GM23248 (cell line): ENCODE results near the gene EPS8L1. TPM values are rescaled to one million over a fixed set of nuclear protein-coding genes. Genes with fewer than 3 reads are reported as not detected.
"Not testable (repeated sequence)": the region's sequence is repeated elsewhere in the genome, so short reads cannot be mapped to it uniquely, and the experiment has no call there.

Experiments
- DNase-seq: peaks from one replicate; pipeline ENCODE4 v3.0.0-alpha.2; 2015
- H2AFZ ChIP-seq: fragments of 200-600 bp; sonication (generic); 2 replicates; pipeline ENCODE4 v1.6.1; 2016; ENCODE audit warnings: antibody characterized with exemption
- H3F3A ChIP-seq: fragments of 200-600 bp; sonication (generic); 2 replicates; pipeline ENCODE4 v1.6.1; 2016; ENCODE audit warnings: mild to moderate bottlenecking, antibody characterized with exemption, mixed run types; ENCODE audit not compliant: insufficient read depth
- H3K27ac ChIP-seq: fragments of 200-600 bp; sonication (generic); 2 replicates; pipeline ENCODE4 v1.5.1; 2016; ENCODE audit warnings: mild to moderate bottlenecking
- H3K27me3 ChIP-seq: fragments of 200-600 bp; sonication (generic); replicated peaks from 2 replicates; pipeline ENCODE4 v1.6.1; 2016; ENCODE audit warnings: mild to moderate bottlenecking; ENCODE audit not compliant: insufficient read depth
- H3K36me3 ChIP-seq: fragments of 200-600 bp; sonication (generic); 2 replicates; pipeline ENCODE4 v1.6.1; 2016; ENCODE audit warnings: low read depth, mild to moderate bottlenecking
- H3K4me1 ChIP-seq: fragments of 200-600 bp; sonication (generic); 2 replicates; pipeline ENCODE4 v1.6.1; 2016; ENCODE audit warnings: mild to moderate bottlenecking; ENCODE audit not compliant: insufficient read depth
- H3K4me2 ChIP-seq: fragments of 200-600 bp; sonication (generic); one replicate; pipeline ENCODE4 v1.6.1; 2016; ENCODE audit warnings: mild to moderate bottlenecking; ENCODE audit not compliant: unreplicated experiment
- H3K4me3 ChIP-seq: fragments of 200-600 bp; sonication (generic); 2 replicates; pipeline ENCODE4 v1.5.1; 2016; ENCODE audit warnings: mild to moderate bottlenecking
- H3K79me2 ChIP-seq: fragments of 200-600 bp; sonication (generic); 2 replicates; pipeline ENCODE4 v1.6.1; 2016; ENCODE audit warnings: mild to moderate bottlenecking; ENCODE audit not compliant: insufficient read depth
- H3K9ac ChIP-seq: fragments of 200-600 bp; sonication (generic); 2 replicates; pipeline ENCODE4 v1.6.1; 2016; ENCODE audit warnings: mild to moderate bottlenecking
- H3K9me2 ChIP-seq: fragments of 200-600 bp; sonication (generic); 2 replicates; pipeline ENCODE4 v1.6.1; 2016; ENCODE audit warnings: mixed run types, mild to moderate bottlenecking, moderate library complexity; ENCODE audit not compliant: insufficient read depth
- H3K9me3 ChIP-seq: fragments of 200-600 bp; sonication (generic); one replicate; pipeline ENCODE4 v1.6.1; 2017; ENCODE audit warnings: low read depth
- H4K20me1 ChIP-seq: fragments of 200-600 bp; sonication (generic); 2 replicates; pipeline ENCODE4 v1.6.0; 2016; ENCODE audit not compliant: insufficient read depth
- EZH2 ChIP-seq: fragments of 200-600 bp; sonication (generic); IDR thresholded peaks from 2 replicates; pipeline ENCODE4 v1.6.1; 2018; ENCODE audit warnings: antibody characterized with exemption, mild to moderate bottlenecking; ENCODE audit not compliant: insufficient read depth, poor library complexity, severe bottlenecking
- EZH2phosphoT487 ChIP-seq: fragments of 200-600 bp; sonication (generic); IDR thresholded peaks from 2 replicates; pipeline ENCODE4 v1.6.1; 2018; ENCODE audit warnings: antibody characterized with exemption, moderate library complexity, mild to moderate bottlenecking, low read depth; ENCODE audit not compliant: insufficient read depth
- WGBS, 2 experiments: methylation state at CpG; one replicate each; pipeline ENCODE4 v1.1.6; 2015 to 2017; ENCODE audit warnings: low lambda C conversion rate in 2 of 2, low coverage in 1 of 2; ENCODE audit errors: missing lambda C conversion rate in 2 of 2; 5-methylcytosine and 5-hydroxymethylcytosine counted together
- in situ Hi-C: fragments of 300-500 bp; cut with MboI; formaldehyde crosslinking; loops from 2 replicates; pipeline ENCODE4 v1.15.0; 2020
- polyA plus RNA-seq: library from polyadenylated mRNA; unstranded; fragments of >200 nt; fragmentation: Nextera tagmentation; extraction: Ambion mirVana; gene quantifications from 2 replicates; pipeline ENCODE4 v1.2.1, GENCODE V29; 2016
- total RNA-seq: library from RNA; depleted of rRNA; stranded (reverse); fragments of >200 nt; shearing (Covaris generic); gene quantifications from 2 replicates; pipeline ENCODE4 v1.2.3, GENCODE V29; 2014

The EPS8L1 gene
- total and polyA plus RNA-seq, 2 experiments from 2014 or later, result 0.76 to 1.1 TPM

- Histone ChIP-seq H3K9me2 (no peaks in the 10 kb centered on the region), H3K79me2 (no peaks in the 10 kb centered on the region), H3K27me3 (no peaks in the 10 kb centered on the region), H3K4me3 (no peak overlapping the region), H3K4me1 (no peaks in the 10 kb centered on the region), H4K20me1 (no peaks in the 10 kb centered on the region), H3K36me3 (no peaks in the 10 kb centered on the region), H3F3A (no peaks in the 10 kb centered on the region), H3K27ac (no peak overlapping the region), H2AFZ (no peak overlapping the region), H3K4me2 (no peak overlapping the region), H3K9me3 (no peaks in the 10 kb centered on the region), H3K9ac (no peak overlapping the region)
- 54 to 56% methylated on average over 2 of the region's 2 CpGs for WGBS, 2 experiments
- no peak for DNase-seq
- in situ Hi-C loops, result no loop called here
- TF ChIP-seq EZH2 (no peak), EZH2phosphoT487 (no peak)
Measured at GRCh38 chr19:55036058-55036457, 39.6 kb upstream of the EPS8L1 start.

GRCh38 chr19:55037603-55038002, 38.1 kb upstream of the EPS8L1 start:
- H3K9ac ChIP-seq, H3K27ac ChIP-seq, H3K4me2 ChIP-seq, H3K4me3 ChIP-seq, H3F3A ChIP-seq, H3K9me2 ChIP-seq, H3K36me3 ChIP-seq, H3K4me1 ChIP-seq, H2AFZ ChIP-seq, in situ Hi-C loops, H3K27me3 ChIP-seq, DNase-seq, H4K20me1 ChIP-seq, H3K79me2 ChIP-seq, H3K9me3 ChIP-seq: not testable (repeated sequence)
- 70 to 81% methylated on average over 6 of the region's 6 CpGs for WGBS, 2 experiments

- H3K9me3 ChIP-seq, in situ Hi-C loops, DNase-seq, H3K4me3 ChIP-seq, H3K4me2 ChIP-seq, H2AFZ ChIP-seq, H4K20me1 ChIP-seq, H3K27me3 ChIP-seq, H3K4me1 ChIP-seq, H3K36me3 ChIP-seq, H3K9me2 ChIP-seq, H3K9ac ChIP-seq, H3K27ac ChIP-seq, H3K79me2 ChIP-seq, H3F3A ChIP-seq: not testable (repeated sequence)
- 83 to 85% methylated on average over 12 of the region's 12 CpGs for WGBS, 2 experiments
Measured at GRCh38 chr19:55040654-55041053, 35.0 kb upstream of the EPS8L1 start.

GRCh38 chr19:55041244-55041626, 34.4 kb upstream of the EPS8L1 start:
- no peak overlapping the region for H3K27ac ChIP-seq
- H3K4me3 ChIP-seq, result no peak overlapping the region
- WGBS, 2 experiments, result 82 to 87% methylated on average over 10 of the region's 10 CpGs
- H3K4me2 ChIP-seq, result no peak overlapping the region
- H3F3A ChIP-seq, result no peaks in the 10 kb centered on the region
- H2AFZ ChIP-seq, result no peak overlapping the region
- H3K9me2 ChIP-seq, result no peaks in the 10 kb centered on the region
- H3K27me3 ChIP-seq, result no peaks in the 10 kb centered on the region
- no peaks in the 10 kb centered on the region for H3K36me3 ChIP-seq
- TF ChIP-seq EZH2 (no peak), EZH2phosphoT487 (no peak)
- no peak overlapping the region for H3K9ac ChIP-seq
- H4K20me1 ChIP-seq, result no peaks in the 10 kb centered on the region
- no peaks in the 10 kb centered on the region for H3K4me1 ChIP-seq
- H3K9me3 ChIP-seq, result no peaks in the 10 kb centered on the region
- DNase-seq, result no peak
- H3K79me2 ChIP-seq, result no peaks in the 10 kb centered on the region
- in situ Hi-C loops, result no loop called here

- Histone ChIP-seq H4K20me1 (no peaks in the 10 kb centered on the region), H3K4me1 (no peaks in the 10 kb centered on the region), H3K9ac (no peak overlapping the region), H3K79me2 (no peaks in the 10 kb centered on the region), H3K27ac (no peak overlapping the region), H3K4me2 (no peak overlapping the region), H2AFZ (no peak overlapping the region), H3K9me2 (no peaks in the 10 kb centered on the region), H3K36me3 (no peaks in the 10 kb centered on the region), H3K9me3 (no peaks in the 10 kb centered on the region), H3F3A (no peaks in the 10 kb centered on the region), H3K4me3 (no peak overlapping the region), H3K27me3 (no peaks in the 10 kb centered on the region)
- no peak for DNase-seq
- WGBS, 2 experiments, result 88 to 90% methylated on average over 30 of the region's 30 CpGs
- in situ Hi-C loops, result no loop called here
- TF ChIP-seq EZH2phosphoT487 (no peak), EZH2 (no peak)
Measured at GRCh38 chr19:55041627-55042343, 33.9 kb upstream of the EPS8L1 start.
